Osteocyte (in vitro differentiated cells): ENCODE results near the gene MASP1. TPM values are rescaled to one million over a fixed set of nuclear protein-coding genes. Genes with fewer than 3 reads are reported as not detected.

Experiments
- DNase-seq: peaks from one replicate; pipeline ENCODE4 v3.0.0; 2021; ENCODE audit warnings: mixed read lengths; ENCODE audit not compliant: unreplicated experiment; ENCODE audit errors: extremely low spot score
- H3K27ac Mint-ChIP-seq: one replicate; pipeline ENCODE4 v1.8.0; 2021; ENCODE audit warnings: mild to moderate bottlenecking, mixed read lengths; ENCODE audit not compliant: unreplicated experiment
- H3K27me3 Mint-ChIP-seq: one replicate; pipeline ENCODE4 v1.8.0; 2021; ENCODE audit warnings: mixed read lengths; ENCODE audit not compliant: unreplicated experiment
- H3K36me3 Mint-ChIP-seq: one replicate; pipeline ENCODE4 v1.8.0; 2021; ENCODE audit warnings: mixed read lengths; ENCODE audit not compliant: unreplicated experiment
- H3K4me1 Mint-ChIP-seq: one replicate; pipeline ENCODE4 v1.8.0; 2021; ENCODE audit warnings: mixed read lengths; ENCODE audit not compliant: unreplicated experiment
- H3K4me3 Mint-ChIP-seq: one replicate; pipeline ENCODE4 v1.8.0; 2021; ENCODE audit warnings: mild to moderate bottlenecking, moderate library complexity, mixed read lengths; ENCODE audit not compliant: unreplicated experiment
- H3K9me3 Mint-ChIP-seq: one replicate; pipeline ENCODE4 v1.8.0; 2021; ENCODE audit warnings: mixed read lengths; ENCODE audit not compliant: unreplicated experiment
- CTCF ChIP-seq: fragments of 200-600 bp; sonication (generic); IDR thresholded peaks from 2 replicates; pipeline ENCODE4 v1.5.0; 2021; ENCODE audit warnings: antibody characterized with exemption, mild to moderate bottlenecking, moderate library complexity
- total RNA-seq: library from RNA; stranded (reverse); gene quantifications from 2 replicates; pipeline ENCODE4 v1.2.1, GENCODE V29; 2021

Gene MASP1
- total RNA-seq, 1 donor from 2014 or later = not detected

GRCh38 chr3:187276397-187277128, 15.0 kb downstream of the MASP1 start:
- Mint-ChIP-seq H3K9me3 (no peaks in the 10 kb centered on the region), H3K4me1 (peaks cover 11% of the 10 kb centered on the region), H3K27me3 (peaks cover 2% of the 10 kb centered on the region), H3K4me3 (no peak overlapping the region), H3K36me3 (no peaks in the 10 kb centered on the region), H3K27ac (no peak overlapping the region)
- DNase-seq = no peak
- TF ChIP-seq CTCF = no peak

- H3K27ac Mint-ChIP-seq = no peak overlapping the region
- no peak for DNase-seq
- H3K27me3 Mint-ChIP-seq = peaks cover 2% of the 10 kb centered on the region
- H3K36me3 Mint-ChIP-seq = no peaks in the 10 kb centered on the region
- H3K4me1 Mint-ChIP-seq = peaks cover 6% of the 10 kb centered on the region
- TF ChIP-seq CTCF = no peak
- no peak overlapping the region for H3K4me3 Mint-ChIP-seq
- peaks cover 6% of the 10 kb centered on the region for H3K9me3 Mint-ChIP-seq
Observed at GRCh38 chr3:187274977-187275338, 16.6 kb downstream of the MASP1 start.

GRCh38 chr3:187274315-187274976, 17.1 kb downstream of the MASP1 start:
- H3K9me3 Mint-ChIP-seq = peaks cover 12% of the 10 kb centered on the region
- peaks cover 6% of the 10 kb centered on the region for H3K4me1 Mint-ChIP-seq
- H3K27me3 Mint-ChIP-seq = peaks cover 2% of the 10 kb centered on the region
- TF ChIP-seq CTCF = no peak
- H3K27ac Mint-ChIP-seq = no peak overlapping the region
- no peaks in the 10 kb centered on the region for H3K36me3 Mint-ChIP-seq
- no peak overlapping the region for H3K4me3 Mint-ChIP-seq
- no peak for DNase-seq

- Mint-ChIP-seq H3K36me3 (no peaks in the 10 kb centered on the region), H3K27ac (no peak overlapping the region), H3K9me3 (peaks cover 25% of the 10 kb centered on the region), H3K4me1 (peaks cover 3% of the 10 kb centered on the region), H3K4me3 (no peak overlapping the region), H3K27me3 (peaks cover 2% of the 10 kb centered on the region)
- DNase-seq = no peak
- no peak for TF ChIP-seq CTCF
Observed at GRCh38 chr3:187271582-187271981, 20.0 kb downstream of the MASP1 start.

- no peak for DNase-seq
- peaks cover 15% of the 10 kb centered on the region for H3K4me1 Mint-ChIP-seq
- peaks cover 2% of the 10 kb centered on the region for H3K27me3 Mint-ChIP-seq
- H3K36me3 Mint-ChIP-seq = no peaks in the 10 kb centered on the region
- peaks cover 25% of the 10 kb centered on the region for H3K9me3 Mint-ChIP-seq
- H3K27ac Mint-ChIP-seq = no peak overlapping the region
- no peak overlapping the region for H3K4me3 Mint-ChIP-seq
- TF ChIP-seq CTCF = no peak
Observed at GRCh38 chr3:187269486-187269885, 22.1 kb downstream of the MASP1 start.
